ENCODE measurements around the gene SLC35A3.
"Not testable (repeated sequence)": the region's sequence is repeated elsewhere in the genome, so short reads cannot be mapped to it uniquely, and the experiment has no call there.

SLC35A3 gene

GRCh38 chr1:100028765-100029164 is 59.0 kb downstream of the SLC35A3 start:
- in situ Hi-C loops (cut with MboI; ENCODE audit: low sequenced_read_pairs): no loop called here

- in situ Hi-C loops (cut with MboI; ENCODE audit: low sequenced_read_pairs): loop anchor here (10.0 kb wide), 1 partner anchor 220 kb away; no protein-coding TSS in a partner anchor
Measured at GRCh38 chr1:100034470-100034869, 64.7 kb downstream of the SLC35A3 start.

- in situ Hi-C loops (cut with MboI; ENCODE audit: low sequenced_read_pairs): loop anchor here (10.0 kb wide), 1 partner anchor 220 kb away; no protein-coding TSS in a partner anchor
Measured at GRCh38 chr1:100035214-100035613, 65.4 kb downstream of the SLC35A3 start.

GRCh38 chr1:100036718-100037655 is 67.2 kb downstream of the SLC35A3 start:
- in situ Hi-C loops (cut with MboI; ENCODE audit: low sequenced_read_pairs): loop anchor here (10.0 kb wide), 1 partner anchor 222 kb away; no protein-coding TSS in a partner anchor

GRCh38 chr1:100037656-100037926 is 67.8 kb downstream of the SLC35A3 start:
- in situ Hi-C loops (cut with MboI; ENCODE audit: low sequenced_read_pairs): loop anchor here (10.0 kb wide), 1 partner anchor 223 kb away; no protein-coding TSS in a partner anchor

- in situ Hi-C loops (cut with MboI; ENCODE audit: low sequenced_read_pairs): loop anchor here (10.0 kb wide), 1 partner anchor 223 kb away; no protein-coding TSS in a partner anchor
Measured at GRCh38 chr1:100037927-100038659, 68.3 kb downstream of the SLC35A3 start.

DNA sequence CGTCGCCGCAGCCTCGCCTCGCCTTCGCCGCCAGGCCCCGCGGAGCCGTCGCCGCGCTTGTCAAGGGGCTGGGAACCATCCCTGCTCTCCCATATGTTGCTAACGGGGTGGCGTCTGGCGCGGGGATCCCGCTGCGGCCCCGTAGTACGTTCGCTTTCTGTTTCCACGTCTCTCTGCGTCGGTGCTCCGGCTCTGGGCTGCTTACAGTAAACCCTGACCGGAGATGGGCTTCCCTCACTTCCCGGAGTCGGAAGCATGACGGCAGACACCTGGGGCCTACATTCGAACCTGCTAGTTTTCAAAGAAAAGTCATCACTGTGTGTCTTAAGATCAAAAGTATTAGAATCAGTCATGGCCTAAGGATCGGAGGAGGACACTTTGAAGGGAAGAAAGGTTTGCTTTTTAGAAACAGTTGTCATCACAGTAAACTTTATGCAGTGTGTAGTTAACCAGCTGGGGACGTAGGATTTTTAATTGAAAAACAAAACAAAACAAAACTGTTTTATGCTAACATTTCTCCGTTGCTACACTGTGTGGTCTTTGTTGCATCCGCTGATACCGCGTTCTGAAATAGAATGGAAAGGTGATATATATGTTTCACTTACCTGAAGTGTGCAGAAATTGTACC is 69.0 kb downstream of the SLC35A3 start:
- in situ Hi-C loops (cut with MboI; ENCODE audit: low sequenced_read_pairs): loop anchor here (10.0 kb wide), 1 partner anchor 224 kb away; no protein-coding TSS in a partner anchor

DNA sequence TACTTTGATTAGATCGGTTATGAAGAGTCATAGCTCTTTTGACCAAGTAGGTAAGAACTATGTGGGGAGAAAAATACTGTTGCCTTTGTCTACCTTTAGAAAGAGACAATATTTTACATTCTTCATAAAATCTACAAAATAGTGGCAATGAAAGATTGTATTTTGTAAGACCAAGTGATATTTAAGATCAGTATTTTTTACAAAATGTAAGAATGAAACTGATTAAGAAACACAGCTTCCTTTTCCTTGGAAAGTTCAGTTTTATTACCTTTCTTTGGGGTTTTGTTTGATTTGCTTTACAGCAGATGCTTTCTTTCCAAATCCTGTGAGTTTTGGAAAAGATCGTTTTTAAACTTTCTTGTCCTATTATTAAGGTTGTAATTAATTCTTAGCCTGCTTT is 69.8 kb downstream of the SLC35A3 start:
- in situ Hi-C loops (cut with MboI; ENCODE audit: low sequenced_read_pairs): loop anchor here (10.0 kb wide), 1 partner anchor 225 kb away; no protein-coding TSS in a partner anchor

DNA sequence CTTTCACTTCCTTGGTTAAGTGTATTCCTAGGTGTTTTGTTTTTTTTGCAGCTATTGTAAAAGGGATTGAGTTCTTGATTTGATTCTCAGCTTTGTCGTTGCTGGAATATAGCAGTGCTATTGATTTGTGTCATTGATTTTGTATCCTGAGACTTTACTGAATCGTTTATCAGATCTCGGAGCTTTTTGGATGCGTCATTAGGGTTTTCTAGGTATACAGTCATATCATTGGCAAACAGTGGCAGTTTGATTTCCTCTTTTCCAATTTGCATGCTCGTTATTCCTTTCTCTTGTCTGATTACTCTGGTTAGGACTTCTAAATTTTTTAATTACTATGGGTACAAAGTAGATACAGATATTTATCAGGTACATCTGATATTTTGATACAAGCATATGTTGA is 75.4 kb downstream of the SLC35A3 start:
- in situ Hi-C loops (cut with MboI; ENCODE audit: low sequenced_read_pairs): no loop called here

- in situ Hi-C loops (cut with MboI; ENCODE audit: low sequenced_read_pairs): not testable (repeated sequence)
Measured at GRCh38 chr1:100047235-100047708, 77.5 kb downstream of the SLC35A3 start.

GRCh38 chr1:100050139-100050538 is 80.3 kb downstream of the SLC35A3 start:
- in situ Hi-C loops (cut with MboI; ENCODE audit: low sequenced_read_pairs): no loop called here

DNA sequence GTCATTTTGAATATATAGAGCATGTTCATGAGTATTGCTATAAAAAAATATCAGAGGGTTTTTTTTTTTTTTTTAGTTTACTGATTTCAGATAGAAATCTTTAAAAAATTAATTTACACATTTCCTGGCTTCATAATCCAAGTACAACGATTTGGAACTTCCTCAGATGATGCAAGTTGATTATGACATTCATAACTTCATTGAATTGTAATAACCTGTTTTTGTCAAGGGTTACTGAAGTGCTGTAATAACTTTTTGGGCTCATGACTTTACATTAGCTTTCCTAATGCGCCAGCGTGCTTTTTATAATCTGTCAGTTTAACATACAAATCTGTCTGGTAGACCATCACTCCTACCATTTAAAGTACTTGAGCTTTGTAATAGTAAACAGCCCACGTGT is 81.6 kb downstream of the SLC35A3 start:
- in situ Hi-C loops (cut with MboI; ENCODE audit: low sequenced_read_pairs): no loop called here

- in situ Hi-C loops (cut with MboI; ENCODE audit: low sequenced_read_pairs): no loop called here
Measured at GRCh38 chr1:100051893-100052292, 82.1 kb downstream of the SLC35A3 start.

DNA sequence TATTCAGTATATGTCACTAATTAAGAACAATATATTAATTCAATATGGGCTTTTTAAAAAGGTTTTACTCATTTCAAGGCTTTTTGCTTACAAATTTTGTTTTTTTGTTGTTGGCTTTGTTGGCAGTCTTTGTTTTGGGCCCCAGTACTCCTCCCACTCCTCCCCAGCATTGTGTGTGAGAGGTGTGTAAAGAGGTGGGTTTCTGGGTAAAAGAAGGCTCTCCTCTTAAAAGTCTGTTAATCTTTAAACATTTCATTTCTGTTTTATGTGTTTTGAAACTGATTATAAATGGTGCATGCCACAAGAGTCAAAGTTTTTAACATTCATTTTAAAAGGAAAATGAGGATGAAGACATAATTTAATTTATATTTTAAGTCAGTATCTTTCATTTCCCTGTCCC is 83.3 kb downstream of the SLC35A3 start:
- in situ Hi-C loops (cut with MboI; ENCODE audit: low sequenced_read_pairs): no loop called here

- in situ Hi-C loops (cut with MboI; ENCODE audit: low sequenced_read_pairs): no loop called here
Measured at GRCh38 chr1:100053727-100054126, 83.9 kb downstream of the SLC35A3 start.

GRCh38 chr1:100061681-100062080 is 91.9 kb downstream of the SLC35A3 start:
- in situ Hi-C loops (cut with MboI; ENCODE audit: low sequenced_read_pairs): no loop called here

DNA sequence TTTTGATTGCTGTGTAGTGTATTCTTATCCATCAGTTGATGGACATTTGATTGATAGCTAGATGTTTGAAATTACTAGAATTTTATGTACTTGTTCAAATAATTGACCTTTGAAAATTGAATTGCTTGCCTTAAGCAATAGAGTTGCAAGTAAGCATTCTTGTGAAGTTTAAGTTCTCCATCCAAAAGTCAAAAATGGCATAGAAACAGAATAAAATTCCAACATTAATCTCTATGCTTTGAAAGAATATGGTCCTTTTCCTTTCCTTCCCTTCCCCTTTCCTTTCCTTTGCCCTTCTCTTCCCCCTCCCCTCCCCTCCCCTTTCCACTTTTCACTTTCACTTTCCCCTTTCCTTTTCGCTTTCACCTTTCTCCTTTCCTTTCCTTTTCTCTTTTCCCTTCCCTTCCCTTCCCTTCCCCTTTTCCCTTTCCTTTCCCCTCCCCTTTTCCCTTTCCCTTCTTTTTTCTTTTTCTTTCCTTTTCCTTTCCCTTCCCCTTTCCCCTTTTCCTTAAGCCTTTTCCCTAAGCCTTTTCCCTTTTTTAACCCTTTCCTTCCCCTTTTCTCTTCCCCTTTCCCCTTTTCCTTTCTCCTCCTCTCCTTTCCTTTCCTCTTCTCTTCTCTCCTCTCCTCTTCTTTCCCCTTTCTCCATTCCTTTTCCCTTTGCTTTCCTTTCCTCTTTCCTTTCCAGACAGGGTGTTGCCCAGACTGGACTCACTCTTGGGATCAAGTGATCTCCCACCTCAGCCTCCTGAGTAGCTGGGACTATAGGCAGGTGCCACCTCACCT is 95.6 kb downstream of the SLC35A3 start:
- in situ Hi-C loops (cut with MboI; ENCODE audit: low sequenced_read_pairs): no loop called here

DNA sequence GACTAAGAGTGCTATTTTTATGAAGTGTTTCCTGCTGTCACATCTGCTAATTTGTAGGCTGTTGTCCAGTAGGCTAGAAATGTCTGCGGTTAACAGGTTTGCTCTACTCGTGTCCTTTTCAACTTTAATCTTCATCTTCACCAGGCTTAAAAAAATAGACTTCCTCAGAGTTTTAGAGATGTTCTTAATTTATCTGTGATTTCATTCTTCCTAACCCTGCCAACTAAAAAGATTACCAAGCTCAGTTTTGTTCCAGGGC is 96.1 kb downstream of the SLC35A3 start:
- in situ Hi-C loops (cut with MboI; ENCODE audit: low sequenced_read_pairs): no loop called here

GRCh38 chr1:100070201-100070939 is 100.6 kb downstream of the SLC35A3 start:
- in situ Hi-C loops (cut with MboI; ENCODE audit: low sequenced_read_pairs): no loop called here

DNA sequence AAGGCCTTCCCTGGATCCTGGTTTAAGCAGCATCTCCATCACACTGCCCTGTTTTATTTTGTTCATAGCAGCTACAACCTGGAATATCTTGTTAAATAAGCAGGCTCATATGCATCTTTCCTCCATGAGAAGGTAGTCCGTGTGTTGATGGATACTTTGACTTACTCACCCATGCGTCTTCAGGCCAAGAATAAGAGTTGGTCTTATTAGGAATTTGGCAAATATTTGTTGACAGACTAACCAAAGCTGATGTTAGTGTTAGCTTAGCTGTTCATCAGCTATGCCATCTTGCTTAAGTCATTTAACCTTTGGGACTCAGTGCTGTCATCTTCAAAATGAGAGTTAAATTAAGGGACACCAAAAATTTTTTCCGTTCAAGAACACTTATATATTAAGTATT is 103.7 kb downstream of the SLC35A3 start:
- in situ Hi-C loops (cut with MboI; ENCODE audit: low sequenced_read_pairs): no loop called here

Measured in HL-60/S4 treated with phorbol 12-myristate 13-acetate at 8.2 ng/mL for 4 days and 3 days (cell line).